GM18951 (cell line): ENCODE measurements around the gene FFAR4.

Experiments
- POLR2A ChIP-seq: IDR thresholded peaks from 4 replicates; pipeline ENCODE4 v1.6.1; 2011; ENCODE audit warnings: mild to moderate bottlenecking; ENCODE audit not compliant: insufficient read length, insufficient read depth; ENCODE audit errors: extremely low read depth
- in situ Hi-C: fragments of 300-500 bp; cut with MboI; formaldehyde crosslinking; loops from one replicate; pipeline ENCODE4 v1.12.0; 2022; ENCODE audit warnings: low sequenced_read_pairs, mixed read lengths, inconsistent platforms; ENCODE audit not compliant: unreplicated experiment

Gene FFAR4

DNA sequence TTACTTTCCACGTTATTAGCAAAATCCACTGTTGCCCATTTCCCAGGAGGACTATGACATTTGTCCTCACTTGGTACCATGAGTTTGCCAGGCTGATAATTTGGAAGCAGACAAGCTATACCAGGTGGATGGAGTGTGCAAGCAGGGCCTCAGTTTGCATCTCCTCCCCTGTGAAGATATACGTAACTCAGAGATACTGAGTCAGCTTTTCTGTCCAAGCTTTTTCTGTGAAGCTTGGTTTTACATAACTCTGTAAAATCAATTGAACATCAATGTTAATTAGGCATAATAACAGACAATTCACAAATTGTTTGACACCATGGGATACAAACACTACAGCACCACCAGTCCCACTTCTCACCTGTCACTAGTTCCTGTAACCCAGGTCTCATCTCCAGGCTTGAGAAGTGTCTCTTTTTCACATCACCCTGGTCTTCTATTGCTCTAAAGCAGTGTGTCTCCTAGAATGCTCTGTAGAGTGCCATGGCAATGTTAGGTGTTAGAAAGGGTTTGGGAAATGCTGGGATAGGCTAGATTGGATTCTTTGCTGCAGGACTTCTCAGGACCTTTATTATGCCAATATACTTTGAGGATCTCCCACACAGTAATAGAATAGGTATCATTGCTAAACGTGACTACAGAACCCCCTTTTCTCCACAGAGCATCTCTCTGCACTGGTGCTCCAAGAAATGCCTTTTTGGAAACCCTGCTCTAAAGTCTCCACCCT, 13.7 kb downstream of the FFAR4 start:
- in situ Hi-C loops = no loop called here
- no peak for TF ChIP-seq POLR2A

DNA sequence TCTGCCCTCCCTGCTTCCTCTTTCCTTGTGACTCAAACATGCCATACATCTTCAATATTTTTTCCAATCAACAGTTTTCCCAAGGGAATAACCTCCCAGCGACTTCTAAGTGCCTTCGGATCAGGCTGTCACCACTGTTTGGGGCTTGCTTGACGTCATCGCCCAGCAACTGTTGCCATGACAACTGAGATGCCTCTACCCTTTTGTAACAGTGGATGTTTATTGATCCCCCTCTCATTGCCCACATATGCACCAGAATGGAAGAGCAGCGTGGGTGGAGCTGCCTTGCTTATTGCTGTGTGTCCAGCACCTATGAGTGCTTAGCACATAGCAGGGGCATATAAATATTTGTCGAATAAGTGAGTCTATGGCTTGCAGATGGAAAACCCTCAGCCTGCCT, 14.4 kb downstream of the FFAR4 start:
- in situ Hi-C loops = no loop called here
- no peak for TF ChIP-seq POLR2A

DNA sequence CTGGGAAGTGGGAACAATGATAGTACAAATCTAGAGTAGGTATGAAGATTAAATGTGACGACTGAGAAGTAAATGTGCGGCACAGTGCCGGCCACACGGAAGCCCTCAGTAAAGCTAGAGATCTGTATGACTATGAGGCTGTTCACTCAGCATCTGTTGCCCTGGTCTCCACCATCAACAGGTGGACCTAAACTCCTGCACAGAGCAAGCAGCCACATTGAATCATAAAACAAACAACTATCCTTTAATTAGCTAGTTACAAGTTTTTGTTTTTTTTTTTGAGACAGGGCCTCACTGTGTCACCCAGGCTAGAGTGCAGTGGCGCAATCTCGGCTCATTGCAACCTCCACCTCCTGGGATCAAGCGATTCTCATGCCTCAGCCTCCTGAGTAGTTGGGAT, 18.0 kb downstream of the FFAR4 start:
- in situ Hi-C loops = no loop called here
- no peak for TF ChIP-seq POLR2A

DNA sequence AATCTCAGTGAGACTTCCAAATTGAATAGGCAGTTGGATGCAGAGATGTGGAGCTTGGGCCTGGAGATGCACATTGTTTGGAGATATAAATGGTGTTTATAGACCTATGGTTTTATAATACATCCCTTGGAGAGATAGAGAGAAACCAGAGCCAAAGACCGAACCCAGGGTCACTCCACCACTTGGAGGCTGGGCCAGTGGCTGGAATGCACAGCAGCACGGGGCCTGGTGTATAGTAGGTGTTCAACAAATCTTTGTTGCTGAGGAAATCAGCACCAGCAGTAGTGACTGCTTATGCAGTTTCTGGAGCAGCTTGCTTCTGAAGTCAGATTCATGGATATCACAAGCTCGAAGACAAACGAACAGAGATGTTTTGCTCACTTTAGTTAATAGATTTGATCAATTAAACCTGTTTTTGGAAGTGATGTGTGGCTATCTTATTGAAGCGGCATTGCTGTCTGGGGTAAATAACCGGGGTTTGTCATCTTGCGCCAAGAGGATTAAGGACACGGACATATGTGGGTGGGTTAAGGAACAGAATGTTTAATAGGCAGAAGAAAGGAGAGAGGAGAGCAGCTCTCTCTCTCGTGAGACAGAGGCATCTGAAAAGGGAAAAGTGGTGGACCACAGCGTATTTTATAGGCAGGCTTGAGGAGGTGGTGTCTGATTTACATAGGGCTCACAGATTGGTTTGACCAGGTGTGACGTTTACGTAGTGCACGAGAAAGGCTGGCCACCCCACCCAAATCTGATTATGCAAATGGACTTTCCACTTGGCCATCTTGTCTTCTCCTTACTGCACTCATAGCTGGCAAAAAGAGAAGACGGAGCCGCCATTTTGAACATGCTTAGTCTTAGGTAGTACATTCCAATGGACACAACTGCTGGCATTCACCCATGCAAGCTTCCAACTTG, 23.4 kb downstream of the FFAR4 start:
- no peak for TF ChIP-seq POLR2A
- in situ Hi-C loops = no loop called here

DNA sequence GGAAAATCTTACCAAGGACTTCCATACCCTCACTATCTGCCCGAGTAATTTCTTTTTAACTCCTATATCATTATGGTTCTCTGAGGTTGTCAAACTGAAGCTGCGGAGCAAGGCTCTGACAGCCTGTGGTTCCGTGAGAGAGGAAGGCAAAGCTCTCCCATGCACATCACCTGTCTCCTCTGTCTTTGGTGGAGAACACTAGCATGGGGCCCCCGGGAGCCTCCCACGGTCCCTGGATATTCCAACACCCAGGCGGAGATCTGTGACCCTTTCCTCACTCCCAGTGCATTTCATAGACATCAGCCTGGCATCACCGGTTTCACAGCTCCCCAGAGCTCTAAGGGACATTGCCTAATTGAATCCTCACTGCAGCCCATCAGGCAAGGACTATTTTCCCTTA, 24.2 kb downstream of the FFAR4 start:
- TF ChIP-seq POLR2A = no peak
- in situ Hi-C loops = no loop called here

DNA sequence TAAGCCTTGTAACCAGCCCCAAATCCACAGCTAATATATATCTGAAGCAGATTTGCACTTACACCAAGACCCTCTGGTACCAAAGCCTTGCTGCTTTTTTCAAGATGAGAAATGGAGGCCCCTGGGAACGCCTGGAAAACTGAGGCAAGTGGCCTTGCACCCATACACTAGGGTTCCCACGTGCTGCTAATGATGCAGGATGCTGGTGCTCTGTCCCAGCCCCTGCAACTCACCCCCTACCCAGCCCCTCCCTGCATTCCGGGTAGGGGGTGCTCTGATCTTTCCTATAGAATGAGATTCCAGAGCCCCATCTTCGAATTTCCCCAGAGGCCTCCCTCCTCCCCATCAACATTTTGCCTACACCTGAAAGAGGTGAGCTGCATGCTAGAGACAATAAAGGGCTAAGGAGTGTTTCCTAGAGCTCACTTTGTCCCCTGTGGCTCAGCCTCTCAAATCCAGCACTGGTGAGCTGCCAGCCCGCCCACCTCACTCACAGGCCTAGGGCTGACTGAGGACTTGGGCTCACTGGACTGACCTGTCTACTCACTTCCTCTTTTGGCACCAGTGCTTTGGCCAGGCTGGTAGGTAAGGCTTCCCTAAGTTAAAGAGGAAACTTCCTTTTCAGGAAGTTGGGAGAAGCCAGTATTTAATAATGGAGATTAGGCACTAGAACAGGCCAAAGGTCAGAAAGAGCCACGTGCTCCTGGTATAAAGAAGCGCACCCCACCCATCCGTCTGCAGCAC, 24.8 kb downstream of the FFAR4 start:
- TF ChIP-seq POLR2A = no peak

DNA sequence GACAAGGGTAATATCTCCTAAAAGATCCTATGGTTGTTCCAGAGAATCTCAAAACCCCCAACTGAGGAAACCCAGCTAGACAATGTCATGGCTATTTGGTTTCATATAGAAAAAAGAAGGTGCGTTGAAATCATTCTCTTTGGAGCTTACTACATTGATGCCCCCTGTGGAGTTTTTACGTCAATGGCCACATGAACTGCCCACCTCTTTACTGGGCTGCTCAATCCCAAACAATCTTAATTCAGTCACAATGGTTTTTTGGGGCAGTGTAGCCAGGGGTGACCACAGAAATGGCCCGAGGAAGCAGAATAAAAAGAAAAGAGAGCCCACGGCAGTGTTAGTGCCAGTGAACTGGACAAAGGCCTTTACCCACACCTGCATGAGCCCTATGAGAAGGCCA, 26.8 kb downstream of the FFAR4 start:
- TF ChIP-seq POLR2A = no peak
- in situ Hi-C loops = no loop called here

More for the DNA sequence above, 24.8 kb downstream of the FFAR4 start:
- in situ Hi-C loops = no loop called here

DNA sequence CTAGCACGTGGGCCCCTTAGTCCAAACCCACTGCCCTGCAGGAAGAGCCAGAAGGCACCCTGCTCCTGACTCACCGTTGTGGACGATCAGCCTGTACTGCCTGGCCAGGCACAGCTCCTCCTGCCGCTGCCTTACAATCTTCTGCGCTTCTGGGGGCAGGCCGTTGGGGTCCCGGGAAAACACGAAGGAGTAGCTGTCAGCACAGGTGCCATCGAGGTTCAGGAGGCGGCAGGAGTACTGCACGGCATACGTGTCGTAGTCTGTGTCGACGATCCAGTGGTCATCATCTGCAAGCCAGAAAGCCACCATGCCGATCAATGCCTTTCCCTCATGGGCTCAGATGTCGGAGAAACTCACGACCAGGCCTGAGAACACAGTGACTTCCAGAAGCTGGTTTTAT, 27.3 kb downstream of the FFAR4 start:
- in situ Hi-C loops = no loop called here

DNA sequence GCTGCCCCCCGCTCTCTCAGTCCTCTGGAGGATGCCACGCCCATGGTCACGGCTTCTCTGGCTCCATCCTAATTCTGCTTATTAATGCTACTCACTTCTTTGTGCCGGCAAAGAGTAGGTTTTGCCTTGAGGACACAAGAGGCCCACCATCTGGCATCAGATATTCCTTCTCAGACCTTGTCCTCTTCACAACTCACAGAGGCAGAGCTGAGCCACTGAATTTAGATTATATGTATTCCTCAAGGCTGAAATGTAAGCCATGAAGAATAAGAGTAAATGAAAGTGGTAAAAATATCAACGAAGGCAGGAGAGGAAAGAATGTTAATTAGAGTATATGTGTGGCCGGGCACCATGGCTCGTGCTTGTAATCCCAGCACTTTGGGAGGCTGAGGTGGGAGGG, 28.1 kb downstream of the FFAR4 start:
- in situ Hi-C loops = no loop called here
- TF ChIP-seq POLR2A = no peak

More for the DNA sequence above, 27.3 kb downstream of the FFAR4 start:
- TF ChIP-seq POLR2A = no peak

DNA sequence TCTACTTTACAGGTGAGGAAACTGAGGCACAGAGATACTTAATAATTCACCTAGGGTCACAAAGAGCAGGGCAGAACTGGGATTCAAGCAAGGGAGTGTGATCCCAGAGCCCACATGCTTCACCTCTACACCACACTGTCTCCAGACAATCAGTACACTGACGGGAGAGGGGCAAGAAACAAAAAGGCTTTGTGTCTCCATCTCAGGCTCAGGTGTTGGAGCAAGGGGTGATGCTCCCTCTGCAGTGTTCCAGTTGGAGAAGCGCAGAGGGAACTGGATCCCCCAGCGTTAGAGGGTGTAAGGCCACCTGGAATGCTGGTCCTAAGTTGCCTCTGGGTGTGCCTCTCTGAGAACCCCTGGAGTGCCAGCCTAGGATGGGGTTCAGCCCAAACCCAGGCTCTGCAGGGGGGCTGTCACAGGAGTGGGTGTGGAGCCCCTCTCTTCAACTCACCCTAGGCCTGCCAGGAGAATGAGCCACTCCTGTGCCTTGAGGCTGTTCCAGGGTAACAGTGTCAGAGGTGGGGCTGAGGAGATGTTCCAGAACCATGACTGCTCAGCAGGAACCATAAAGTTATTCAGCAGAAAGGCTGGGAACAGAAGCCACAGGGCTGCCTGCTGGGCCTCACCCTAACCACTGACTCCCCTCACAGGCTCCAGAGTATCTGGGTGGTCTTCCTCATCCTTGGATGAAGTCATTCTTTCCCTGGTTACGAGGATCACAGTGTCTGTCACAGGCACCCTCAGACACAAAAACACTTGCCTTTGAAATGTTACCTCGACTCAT, 29.1 kb downstream of the FFAR4 start:
- in situ Hi-C loops = no loop called here
- no peak for TF ChIP-seq POLR2A

DNA sequence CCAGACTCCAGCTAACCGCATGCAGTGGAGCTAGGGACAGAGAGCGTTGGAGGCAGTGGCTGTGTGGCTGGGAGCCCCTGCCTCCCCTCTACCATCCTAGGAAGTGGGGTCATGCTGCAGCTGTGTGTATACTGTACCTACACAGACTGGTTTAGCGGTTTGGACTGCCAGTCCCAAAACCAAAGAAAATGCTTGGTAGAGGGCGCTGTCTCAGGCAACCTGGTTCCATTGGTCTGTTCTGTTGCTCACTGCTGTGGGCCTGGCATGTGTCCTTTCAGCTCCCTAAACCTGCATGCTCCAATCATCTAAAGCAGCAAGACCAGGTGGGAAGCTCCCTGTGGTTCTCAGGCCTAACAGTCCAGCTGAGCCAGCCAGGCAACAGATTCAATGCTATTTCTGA, 30.1 kb downstream of the FFAR4 start:
- in situ Hi-C loops = no loop called here
- TF ChIP-seq POLR2A = no peak

DNA sequence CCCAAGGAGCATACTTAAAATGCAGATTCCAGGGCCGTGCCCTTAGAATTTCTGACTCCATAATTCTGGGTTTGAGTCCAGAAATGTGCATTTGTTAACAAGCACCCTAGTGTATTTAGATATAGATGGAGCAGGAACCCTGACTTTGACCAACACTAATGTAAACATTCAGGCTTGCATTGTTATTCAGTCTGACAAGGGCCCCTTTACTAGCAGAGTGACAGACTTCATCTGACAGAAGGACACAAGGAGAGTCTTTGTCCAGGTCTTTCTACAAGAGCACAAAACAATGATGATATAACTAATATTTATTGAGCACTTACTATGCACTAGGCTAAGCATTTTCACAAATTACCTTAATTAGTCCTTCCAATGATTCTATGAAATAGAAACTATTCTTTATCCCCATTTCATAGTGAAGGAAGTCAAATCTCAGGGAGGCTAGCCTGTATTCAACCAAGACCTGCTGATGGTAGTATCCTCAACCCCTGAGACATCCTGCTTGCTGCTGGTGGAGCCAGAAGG, 30.7 kb downstream of the FFAR4 start:
- in situ Hi-C loops = no loop called here

More for the DNA sequence above, 30.7 kb downstream of the FFAR4 start:
- no peak for TF ChIP-seq POLR2A
